ENCODE measurements around the gene RXRB. TPM values are rescaled to one million over a fixed set of nuclear protein-coding genes. Genes with fewer than 3 reads are reported as not detected.

Gene RXRB
- total and polyA plus RNA-seq, 8 donors = 20.1 to 68.3 (median 24.6) TPM

DNA sequence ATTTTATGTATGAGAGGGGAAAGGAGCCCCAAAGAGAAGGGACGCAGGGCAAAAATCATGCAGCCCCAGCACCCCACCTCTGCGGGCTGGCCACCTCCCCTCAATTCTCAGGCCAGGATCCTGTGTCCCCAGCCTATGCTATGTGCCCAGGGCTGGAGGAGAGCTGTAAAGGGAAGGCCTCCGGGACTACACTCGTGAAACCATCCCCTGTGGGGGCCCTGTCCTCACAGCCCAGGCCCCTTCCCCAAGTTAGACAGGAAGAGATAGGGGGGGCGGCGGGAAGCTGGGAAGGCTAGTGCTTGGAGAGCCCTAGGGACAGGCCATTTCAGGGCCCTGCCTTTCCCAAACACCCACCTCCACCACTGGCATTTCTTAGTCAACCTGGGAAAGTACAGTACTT, 6.8 kb downstream of the RXRB start:
- Histone ChIP-seq H3K4me3 (no peak overlapping the region), H3K36me3 (peaks cover 0 to 25% (median 18%) of the 10 kb centered on the region in 3 donors), H3K4me1 (peaks cover 11 to 19% (median 15%) of the 10 kb centered on the region in 3 donors), H3K27me3 (no peaks in the 10 kb centered on the region), H3K27ac (no peak overlapping the region), H3K9me3 (no peaks in the 10 kb centered on the region)
- DNase-seq = peak in 1 of 6 donors; percentile 43
- 73% methylated on average over 6 of the region's 6 CpGs for WGBS, 2 donors
- no peak for ATAC-seq
- FAIRE-seq = no peak
- intact Hi-C loops (cut with DNase I) = no loop called here
- TF ChIP-seq, protein P1, sequence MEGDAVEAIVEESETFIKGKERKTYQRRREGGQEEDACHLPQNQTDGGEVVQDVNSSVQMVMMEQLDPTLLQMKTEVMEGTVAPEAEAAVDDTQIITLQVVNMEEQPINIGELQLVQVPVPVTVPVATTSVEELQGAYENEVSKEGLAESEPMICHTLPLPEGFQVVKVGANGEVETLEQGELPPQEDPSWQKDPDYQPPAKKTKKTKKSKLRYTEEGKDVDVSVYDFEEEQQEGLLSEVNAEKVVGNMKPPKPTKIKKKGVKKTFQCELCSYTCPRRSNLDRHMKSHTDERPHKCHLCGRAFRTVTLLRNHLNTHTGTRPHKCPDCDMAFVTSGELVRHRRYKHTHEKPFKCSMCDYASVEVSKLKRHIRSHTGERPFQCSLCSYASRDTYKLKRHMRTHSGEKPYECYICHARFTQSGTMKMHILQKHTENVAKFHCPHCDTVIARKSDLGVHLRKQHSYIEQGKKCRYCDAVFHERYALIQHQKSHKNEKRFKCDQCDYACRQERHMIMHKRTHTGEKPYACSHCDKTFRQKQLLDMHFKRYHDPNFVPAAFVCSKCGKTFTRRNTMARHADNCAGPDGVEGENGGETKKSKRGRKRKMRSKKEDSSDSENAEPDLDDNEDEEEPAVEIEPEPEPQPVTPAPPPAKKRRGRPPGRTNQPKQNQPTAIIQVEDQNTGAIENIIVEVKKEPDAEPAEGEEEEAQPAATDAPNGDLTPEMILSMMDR (IDR thresholded peaks at IDR 0.05) = no peak

- ATAC-seq (peak in 3 of 4 donors; percentile 15 to 37 (median 32)), FAIRE-seq (no peak), DNase-seq (peak in 4 of 6 donors; percentile 39 to 76 (median 68))
- no peaks in the 10 kb centered on the region for H3K9me3 ChIP-seq
- H3K27ac ChIP-seq = no peak overlapping the region
- no peaks in the 10 kb centered on the region for H3K27me3 ChIP-seq
- WGBS, 2 donors = 4 to 7% methylated on average over 37 to 72 of the region's 72 CpGs
- TF ChIP-seq, protein P1 (IDR thresholded peaks at IDR 0.05) = no peak
- intact Hi-C loops (cut with DNase I) = no loop called here
- peaks cover 0 to 25% (median 18%) of the 10 kb centered on the region in 3 donors for H3K36me3 ChIP-seq
- H3K4me1 ChIP-seq = peaks cover 11 to 12% (median 11%) of the 10 kb centered on the region in 3 donors
- H3K4me3 ChIP-seq = peak overlapping the region in 2 of 4 donors; percentile 5 to 15
These were observed 7.5 kb downstream of the RXRB start for GRCh38 chr6:33192671-33193602.

GRCh38 chr6:33192105-33192646, 8.3 kb downstream of the RXRB start, which contains the start of gene COL11A2:
COL11A2 (minus strand) TSS chr6:33192467; CDS start chr6:33192240, 227 bp downstream.
- TF ChIP-seq, protein P1 (IDR thresholded peaks at IDR 0.05) = no peak
- WGBS, 2 donors = 18% methylated on average over 24 to 35 of the region's 35 CpGs
- no peak for FAIRE-seq
- no peaks in the 10 kb centered on the region for H3K9me3 ChIP-seq
- intact Hi-C loops (cut with DNase I) = no loop called here
- H3K4me3 ChIP-seq = peak within 1 kb of the TSS in 2 of 4 donors; percentile 5 to 15
- peaks cover 0 to 25% (median 18%) of the 10 kb centered on the region in 3 donors for H3K36me3 ChIP-seq
- H3K27ac ChIP-seq = no peak within 1 kb of the TSS
- no peaks in the 10 kb centered on the region for H3K27me3 ChIP-seq
- peaks cover 9 to 12% (median 11%) of the 10 kb centered on the region in 3 donors for H3K4me1 ChIP-seq
- DNase-seq = peak in 1 of 6 donors; percentile 73
- peak; percentile 9 to 36 (median 14) for ATAC-seq

GRCh38 chr6:33191383-33192104, 8.9 kb downstream of the RXRB start:
- ATAC-seq = peak; percentile 32 to 70 (median 48)
- no peak overlapping the region for H3K27ac ChIP-seq

More at GRCh38 chr6:33191383-33192104, 8.9 kb downstream of the RXRB start:
- 25 to 31% methylated on average over 8 of the region's 8 CpGs for WGBS, 2 donors
- no peak overlapping the region for H3K4me3 ChIP-seq
- no peaks in the 10 kb centered on the region for H3K27me3 ChIP-seq
- intact Hi-C loops (cut with DNase I) = no loop called here
- TF ChIP-seq, protein P1 (IDR thresholded peaks at IDR 0.05) = no peak
- no peak for FAIRE-seq
- H3K9me3 ChIP-seq = no peaks in the 10 kb centered on the region
- peaks cover 0 to 22% (median 15%) of the 10 kb centered on the region in 3 donors for H3K36me3 ChIP-seq
- peak in 4 of 6 donors; percentile 58 to 82 (median 72) for DNase-seq
- H3K4me1 ChIP-seq = peaks cover 9 to 12% (median 11%) of the 10 kb centered on the region in 3 donors
